OCI-LY1 (cell line): ENCODE data around the gene MN1.

Experiments
- H2AFZ ChIP-seq: fragments of 200-600 bp; sonication (generic), shearing (Covaris generic); 2 replicates; pipeline ENCODE4 v1.6.0; 2014; ENCODE audit warnings: antibody characterized with exemption, mild to moderate bottlenecking, low read length
- H3F3A ChIP-seq: fragments of 200-600 bp; sonication (generic), shearing (Covaris generic); 2 replicates; pipeline ENCODE4 v1.6.0; 2014; ENCODE audit warnings: mild to moderate bottlenecking, antibody characterized with exemption, low read length, moderate library complexity; ENCODE audit not compliant: insufficient read depth
- H3K27ac ChIP-seq: fragments of 200-600 bp; sonication (generic); 2 replicates; pipeline ENCODE4 v1.5.1; 2014; ENCODE audit warnings: low read length, mixed run types, mild to moderate bottlenecking, low read depth; ENCODE audit not compliant: poor library complexity, severe bottlenecking
- H3K27me3 ChIP-seq: fragments of 200-600 bp; sonication (generic); 2 replicates; pipeline ENCODE4 v1.6.0; 2014; ENCODE audit warnings: antibody characterized with exemption, mild to moderate bottlenecking, low read length, moderate library complexity; ENCODE audit not compliant: insufficient read depth
- H3K36me3 ChIP-seq: fragments of 200-600 bp; sonication (generic); 2 replicates; pipeline ENCODE4 v1.6.1; 2014; ENCODE audit warnings: mild to moderate bottlenecking, antibody characterized with exemption, low read length, moderate library complexity, mixed read lengths; ENCODE audit not compliant: insufficient read depth
- H3K4me1 ChIP-seq: fragments of 200-600 bp; sonication (generic); 2 replicates; pipeline ENCODE4 v1.5.1; 2014; ENCODE audit warnings: mild to moderate bottlenecking, low read length, moderate library complexity; ENCODE audit not compliant: insufficient read depth, severe bottlenecking
- H3K4me2 ChIP-seq: fragments of 200-600 bp; sonication (generic), shearing (Covaris generic); 2 replicates; pipeline ENCODE4 v1.6.1; 2014; ENCODE audit warnings: low read length
- H3K4me3 ChIP-seq: fragments of 200-600 bp; sonication (generic); 2 replicates; pipeline ENCODE4 v1.5.1; 2014; ENCODE audit warnings: low read length, low read depth, mild to moderate bottlenecking, mixed read lengths; ENCODE audit not compliant: poor library complexity, severe bottlenecking
- H3K79me2 ChIP-seq: fragments of 200-600 bp; shearing (Covaris generic); 2 replicates; pipeline ENCODE4 v1.6.1; 2016; ENCODE audit warnings: mixed run types, low read length, mixed read lengths; ENCODE audit not compliant: insufficient read depth
- H3K9ac ChIP-seq: fragments of 200-600 bp; sonication (generic), shearing (Covaris generic); 2 replicates; pipeline ENCODE4 v1.6.1; 2014; ENCODE audit warnings: mild to moderate bottlenecking, low read length, mixed read lengths
- H3K9me2 ChIP-seq: fragments of 200-600 bp; sonication (generic), shearing (Covaris generic); 2 replicates; pipeline ENCODE4 v1.6.1; 2014; ENCODE audit warnings: low read depth, mild to moderate bottlenecking, low read length, mixed read lengths
- H3K9me3 ChIP-seq: fragments of 200-600 bp; shearing (Covaris generic); 2 replicates; pipeline ENCODE4 v1.6.1; 2014; ENCODE audit warnings: low read length, mixed read lengths
- H4K20me1 ChIP-seq: fragments of 200-600 bp; sonication (generic), shearing (Covaris generic); 2 replicates; pipeline ENCODE4 v1.6.0; 2016; ENCODE audit warnings: mild to moderate bottlenecking, low read length; ENCODE audit not compliant: insufficient read depth
- CTCF ChIP-seq: fragments of 200-600 bp; sonication (generic), shearing (Covaris generic); IDR thresholded peaks from 2 replicates; pipeline ENCODE4 v1.5.1; 2017; ENCODE audit warnings: mild to moderate bottlenecking, antibody characterized with exemption, low read length, moderate library complexity, mixed read lengths
- EZH2 ChIP-seq: fragments of 200-600 bp; sonication (generic), shearing (Covaris generic); IDR thresholded peaks from 2 replicates; pipeline ENCODE4 v1.8.0; 2017; ENCODE audit warnings: borderline replicate concordance, mixed run types, mild to moderate bottlenecking, antibody characterized with exemption, low read length, moderate library complexity, mixed read lengths

Gene MN1

DNA sequence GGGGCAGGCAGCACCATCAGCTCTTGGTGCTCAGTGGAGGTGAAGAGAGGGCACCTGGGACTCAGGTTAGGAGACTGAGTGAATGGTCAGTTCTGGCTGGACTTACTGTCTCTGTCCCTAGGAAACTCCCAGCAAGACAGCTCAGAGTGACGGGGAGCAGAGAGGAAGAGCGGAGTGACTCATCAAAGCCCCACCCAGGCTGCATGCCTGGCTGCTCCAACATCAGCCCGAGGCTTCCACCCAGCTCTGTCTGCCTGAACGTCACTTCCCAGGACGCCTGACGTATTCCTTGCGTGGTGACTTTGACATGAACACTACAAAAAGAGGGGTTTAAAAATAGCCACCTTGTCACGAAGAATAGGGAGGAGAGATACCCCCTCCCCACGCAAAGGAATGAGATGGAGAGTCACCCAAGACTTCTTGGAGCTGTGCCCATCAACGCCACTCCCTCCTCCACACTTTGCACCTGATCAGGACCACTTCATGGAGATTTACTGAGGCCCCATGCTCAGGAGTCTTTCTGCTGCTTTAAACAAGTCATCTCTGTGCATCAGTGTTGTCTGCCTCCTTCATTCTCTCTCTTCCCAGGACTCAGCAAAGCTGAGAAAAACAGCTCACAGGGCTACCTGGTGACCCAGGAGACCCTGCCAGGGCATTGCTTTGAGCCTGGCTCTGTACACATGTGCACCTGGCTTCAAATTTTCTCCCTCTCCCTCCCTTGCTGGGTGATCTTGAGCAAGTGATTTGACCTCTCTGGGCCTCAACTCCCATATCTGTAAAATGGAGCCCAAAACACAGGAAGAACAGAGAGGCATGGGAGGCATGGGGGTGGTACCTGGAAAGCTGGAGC lies 83.1 kb downstream of the MN1 start:
- Histone ChIP-seq H3F3A (no peaks in the 10 kb centered on the region), H3K4me2 (no peak overlapping the region), H3K9me3 (no peaks in the 10 kb centered on the region), H3K4me1 (no peaks in the 10 kb centered on the region), H2AFZ (no peak overlapping the region), H3K4me3 (no peak overlapping the region), H3K9me2 (no peaks in the 10 kb centered on the region), H3K36me3 (no peaks in the 10 kb centered on the region), H3K27ac (no peak overlapping the region), H3K9ac (no peak overlapping the region), H3K79me2 (no peaks in the 10 kb centered on the region), H4K20me1 (no peaks in the 10 kb centered on the region), H3K27me3 (no peaks in the 10 kb centered on the region)
- TF ChIP-seq CTCF (no peak), EZH2 (no peak)

- no peaks in the 10 kb centered on the region for H3K9me3 ChIP-seq
- H3K4me3 ChIP-seq = no peak overlapping the region
- no peaks in the 10 kb centered on the region for H3F3A ChIP-seq
- H4K20me1 ChIP-seq = no peaks in the 10 kb centered on the region
- no peak overlapping the region for H3K4me2 ChIP-seq
- no peaks in the 10 kb centered on the region for H3K9me2 ChIP-seq
- H3K36me3 ChIP-seq = no peaks in the 10 kb centered on the region
- no peak overlapping the region for H3K9ac ChIP-seq
- H2AFZ ChIP-seq = no peak overlapping the region
- H3K79me2 ChIP-seq = no peaks in the 10 kb centered on the region
- H3K27ac ChIP-seq = no peak overlapping the region
- H3K27me3 ChIP-seq = no peaks in the 10 kb centered on the region; the same call in 1 of the 2 replicates
- TF ChIP-seq CTCF (no peak), EZH2 (no peak)
- no peaks in the 10 kb centered on the region for H3K4me1 ChIP-seq
Observed at GRCh38 chr22:27717094-27717493, 84.5 kb downstream of the MN1 start.

DNA sequence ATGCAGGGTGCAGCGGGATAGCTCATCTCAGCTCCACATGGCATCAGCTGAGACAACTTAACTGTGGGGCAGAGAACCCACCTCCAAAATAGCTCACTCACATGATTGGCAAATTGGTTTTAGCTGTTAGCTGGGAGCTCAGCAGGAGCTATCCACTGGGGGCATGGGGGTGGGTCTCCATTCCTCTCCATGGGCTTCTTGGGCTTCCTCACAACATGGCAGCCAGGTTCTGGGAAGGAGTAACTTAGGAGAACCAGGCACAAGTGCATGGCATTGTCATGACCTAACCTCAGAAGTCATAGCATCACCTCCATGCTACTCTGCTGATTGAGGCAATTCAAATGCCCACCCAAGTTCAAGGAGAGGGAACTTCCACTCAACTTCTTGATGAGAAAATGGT lies 85.5 kb downstream of the MN1 start:
- Histone ChIP-seq H3K9ac (no peak overlapping the region), H4K20me1 (no peaks in the 10 kb centered on the region), H2AFZ (no peak overlapping the region), H3F3A (no peaks in the 10 kb centered on the region), H3K36me3 (no peaks in the 10 kb centered on the region), H3K4me3 (no peak overlapping the region), H3K27me3 (no peaks in the 10 kb centered on the region; the same call in 1 of the 2 replicates), H3K4me1 (no peaks in the 10 kb centered on the region), H3K4me2 (no peak overlapping the region), H3K79me2 (no peaks in the 10 kb centered on the region), H3K9me3 (no peaks in the 10 kb centered on the region), H3K9me2 (no peaks in the 10 kb centered on the region), H3K27ac (no peak overlapping the region)
- TF ChIP-seq EZH2 = no peak
- TF ChIP-seq CTCF = no peak
